Adrenal gland (tissue), 12 donors: ENCODE data around the gene FBLN1. TPM values are rescaled to one million over a fixed set of nuclear protein-coding genes. Genes with fewer than 3 reads are reported as not detected.
A peak's percentile ranks its signal among the peaks of the same experiment; 100 is the strongest.

Experiments used
- DNase-seq, 7 donors: peaks; one replicate each; pipeline ENCODE4 v3.0.0-alpha.2; 2019 to 2020
- H3K27ac ChIP-seq, 5 donors: fragments of 200-600 bp; sonication (generic) in 4 of 5; 1 replicate in 3 of 5; 2 replicates in 2 of 5; pipeline versions ENCODE4 v1.5.1 to v1.8.0; 2016 to 2020; ENCODE audit warnings: mild to moderate bottlenecking in 1 of 5
- H3K27me3 ChIP-seq: fragments of 200-600 bp; 2 replicates; pipeline ENCODE4 v1.8.0; 2021
- H3K36me3 ChIP-seq, 2 donors: fragments of 200-600 bp; replicated peaks in 1 of 2; 1 replicate in 1 of 2; 2 replicates in 1 of 2; pipeline versions ENCODE4 v1.5.1 to v1.8.0; 2018 to 2022
- H3K4me1 ChIP-seq, 2 donors: fragments of 200-600 bp; replicated peaks in 1 of 2; 1 replicate in 1 of 2; 2 replicates in 1 of 2; pipeline versions ENCODE4 v1.5.1 to v1.8.0; 2018 to 2021
- H3K4me3 ChIP-seq, 4 donors: fragments of 200-600 bp; sonication (generic) in 3 of 4; one replicate each; pipeline ENCODE4 v1.5.1; 2016 to 2018
- H3K9me3 ChIP-seq, 3 donors: fragments of 200-600 bp; sonication (generic) in 1 of 3; replicated peaks in 1 of 3; 1 replicate in 2 of 3; 2 replicates in 1 of 3; pipeline versions ENCODE4 v1.5.1 to v1.8.0; 2016 to 2021
- POLR2A ChIP-seq, 2 donors: fragments of 450-650 bp; IDR thresholded peaks; one replicate each; pipeline ENCODE4 v1.6.1; 2017; ENCODE audit warnings: antibody characterized with exemption in 2 of 2, mild to moderate bottlenecking in 2 of 2, moderate library complexity in 1 of 2
- WGBS, 4 donors: extraction: QIAGEN DNeasy Blood & Tissue Kit in 2 of 4; methylation state at CpG; one replicate each; pipeline versions ENCODE4 v1.1.5 to v1.1.7; 2013 to 2017; 5-methylcytosine and 5-hydroxymethylcytosine counted together
- intact Hi-C, 2 donors: fragments of 100-400 bp; cut with DNase I; formaldehyde crosslinking; loops; one replicate each; pipeline versions ENCODE4 v1.14.1 to v1.15.0; 2022 to 2023
- polyA plus RNA-seq, 3 donors: library from polyadenylated mRNA; stranded (reverse); fragments of 200-250 nt in 2 of 3; fragments of 350-450 nt in 1 of 3; fragmentation: Illumina TruSeq in 1 of 3; extraction: RNeasy Lipid Tissue Mini Kit (QIAGEN cat#74804) in 1 of 3; gene quantifications; one replicate each; pipeline ENCODE4 v1.2.3, GENCODE V29; 2013 to 2014
- total RNA-seq, 9 donors: library from RNA; depleted of rRNA in 4 of 9; stranded (reverse); fragments of >200 nt in 4 of 9; fragments of 120-200 nt in 1 of 9; fragmentation: NEBNext Ultra II Directional in 1 of 9; extraction: Animal tissue kit (Norgen Biotek cat#: 25700) in 1 of 9; gene quantifications; one replicate each; pipeline versions ENCODE4 v1.1.0 to v1.2.4, GENCODE V29; 2013 to 2023
- TF ChIP-seq, protein P1 (sequence below), 6 experiments: fragments of 450-650 bp in 4 of 6; fragments of 200-600 bp in 2 of 6; sonication (generic) in 1 of 6; IDR thresholded peaks; 1 replicate in 5 of 6; 2 replicates in 1 of 6; pipeline versions ENCODE4 v1.5.1 to v1.8.0; 2016 to 2021; ENCODE audit warnings: antibody characterized with exemption in 6 of 6, mild to moderate bottlenecking in 2 of 6, moderate library complexity in 1 of 6
- donor health status: healthy with polysubstance abuse.
- donor health status: Bipolar disorder and iron deficiency.
- donor health status: DM: yes; HTN: yes; CAD: no.
- donor health status: DM: no; HTN: no; CAD: no.
- donor health status: DM: no; HTN: no; CAD: no.
- donor health status: DM: yes; HTN: yes; CAD: no.

FBLN1 gene
- total and polyA plus RNA-seq, 12 donors, result 13.0 to 387 (median 148) TPM

DNA sequence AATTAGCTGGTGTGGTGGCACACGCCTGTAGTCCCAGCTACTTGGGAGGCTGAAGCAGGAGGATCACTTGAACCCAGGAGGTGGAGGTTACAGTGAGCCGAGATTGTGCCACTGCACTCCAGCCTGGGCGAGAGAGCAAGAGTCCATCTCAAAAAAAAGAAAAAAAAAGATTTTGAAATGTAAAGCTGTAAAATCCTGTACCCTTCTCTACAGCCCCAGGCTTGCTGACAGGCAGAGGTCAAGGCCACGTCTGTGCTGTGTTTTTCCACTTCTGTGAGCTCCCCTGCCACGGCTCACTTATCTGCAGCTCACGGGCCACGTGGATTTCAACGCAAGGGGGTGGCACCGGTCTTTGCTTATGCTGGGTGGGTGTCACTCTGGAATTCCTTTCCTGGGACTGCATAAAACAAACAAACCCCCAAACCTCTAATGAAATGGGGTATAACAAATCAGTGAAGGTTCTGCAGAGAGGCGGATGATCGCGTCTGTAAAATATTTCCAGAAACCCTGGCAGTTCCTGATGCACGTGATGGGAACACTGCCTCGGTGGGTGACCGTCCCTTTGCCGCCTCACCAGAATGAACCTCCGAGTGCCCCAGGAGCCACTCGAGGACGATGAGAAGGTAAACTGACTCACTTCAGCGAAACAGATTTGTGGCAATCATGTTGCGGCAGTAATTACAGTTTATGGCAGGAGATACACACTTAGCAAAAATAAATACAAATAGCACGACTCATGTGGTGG is 125.0 kb downstream of the FBLN1 start:
- WGBS, 4 donors, result 63 to 76% (median 74%) methylated on average over 22 of the region's 22 CpGs
- H3K27ac ChIP-seq, result no peak overlapping the region
- no peak for TF ChIP-seq POLR2A (IDR thresholded peaks at IDR 0.05)
- TF ChIP-seq, protein P1, sequence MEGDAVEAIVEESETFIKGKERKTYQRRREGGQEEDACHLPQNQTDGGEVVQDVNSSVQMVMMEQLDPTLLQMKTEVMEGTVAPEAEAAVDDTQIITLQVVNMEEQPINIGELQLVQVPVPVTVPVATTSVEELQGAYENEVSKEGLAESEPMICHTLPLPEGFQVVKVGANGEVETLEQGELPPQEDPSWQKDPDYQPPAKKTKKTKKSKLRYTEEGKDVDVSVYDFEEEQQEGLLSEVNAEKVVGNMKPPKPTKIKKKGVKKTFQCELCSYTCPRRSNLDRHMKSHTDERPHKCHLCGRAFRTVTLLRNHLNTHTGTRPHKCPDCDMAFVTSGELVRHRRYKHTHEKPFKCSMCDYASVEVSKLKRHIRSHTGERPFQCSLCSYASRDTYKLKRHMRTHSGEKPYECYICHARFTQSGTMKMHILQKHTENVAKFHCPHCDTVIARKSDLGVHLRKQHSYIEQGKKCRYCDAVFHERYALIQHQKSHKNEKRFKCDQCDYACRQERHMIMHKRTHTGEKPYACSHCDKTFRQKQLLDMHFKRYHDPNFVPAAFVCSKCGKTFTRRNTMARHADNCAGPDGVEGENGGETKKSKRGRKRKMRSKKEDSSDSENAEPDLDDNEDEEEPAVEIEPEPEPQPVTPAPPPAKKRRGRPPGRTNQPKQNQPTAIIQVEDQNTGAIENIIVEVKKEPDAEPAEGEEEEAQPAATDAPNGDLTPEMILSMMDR (IDR thresholded peaks at IDR 0.05), result no peak
- H3K36me3 ChIP-seq, result no peaks in the 10 kb centered on the region
- DNase-seq, result peak in 2 of 7 donors; percentile 27 to 54
- H3K4me3 ChIP-seq, result no peak overlapping the region
- intact Hi-C loops, result no loop called here
- H3K9me3 ChIP-seq, result no peaks in the 10 kb centered on the region
- no peaks in the 10 kb centered on the region for H3K27me3 ChIP-seq
- no peaks in the 10 kb centered on the region for H3K4me1 ChIP-seq

- no peaks in the 10 kb centered on the region for H3K27me3 ChIP-seq
- WGBS, 4 donors, result 59 to 71% (median 67%) methylated on average over 4 to 5 of the region's 5 CpGs
Measured at GRCh38 chr22:45628515-45628914, 125.8 kb downstream of the FBLN1 start.

GRCh38 chr22:45629469-45630089 is 126.9 kb downstream of the FBLN1 start:
- intact Hi-C loops, result no loop called here
- Histone ChIP-seq H3K36me3 (no peaks in the 10 kb centered on the region), H3K4me3 (no peak overlapping the region), H3K9me3 (no peaks in the 10 kb centered on the region), H3K4me1 (no peaks in the 10 kb centered on the region), H3K27me3 (no peaks in the 10 kb centered on the region), H3K27ac (no peak overlapping the region)
- TF ChIP-seq, protein P1 (IDR thresholded peaks at IDR 0.05), result no peak
- no peak for TF ChIP-seq POLR2A (IDR thresholded peaks at IDR 0.05)
- 59 to 67% (median 63%) methylated on average over 7 to 15 of the region's 15 CpGs for WGBS, 4 donors
- DNase-seq, result no peak

More at GRCh38 chr22:45628515-45628914, 125.8 kb downstream of the FBLN1 start:
- H3K4me1 ChIP-seq, result no peaks in the 10 kb centered on the region
- no peak overlapping the region for H3K27ac ChIP-seq
- intact Hi-C loops, result no loop called here
- no peak for DNase-seq
- no peaks in the 10 kb centered on the region for H3K36me3 ChIP-seq
- TF ChIP-seq, protein P1 (IDR thresholded peaks at IDR 0.05), result no peak
- no peak for TF ChIP-seq POLR2A (IDR thresholded peaks at IDR 0.05)
- no peak overlapping the region for H3K4me3 ChIP-seq
- H3K9me3 ChIP-seq, result no peaks in the 10 kb centered on the region

DNA sequence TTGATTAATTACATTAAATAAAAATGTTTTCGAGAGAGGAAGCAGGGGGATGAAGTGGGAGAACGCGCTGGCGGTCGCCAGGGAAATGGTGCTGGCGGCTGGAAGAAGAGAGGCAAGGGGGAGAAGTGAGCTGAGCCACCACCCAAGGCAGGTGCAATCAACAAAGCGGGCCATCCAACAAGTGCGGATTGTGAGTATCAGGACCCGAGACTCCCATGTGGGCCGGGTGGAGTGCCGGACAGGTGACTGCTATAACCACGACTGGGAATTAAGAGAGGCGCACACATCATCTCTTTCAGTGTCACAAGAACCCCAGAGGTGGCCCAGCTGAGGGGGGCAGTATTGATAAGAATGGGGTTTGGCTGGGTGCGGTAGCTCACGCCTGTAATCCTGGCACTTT is 127.8 kb downstream of the FBLN1 start:
- Histone ChIP-seq H3K4me3 (no peak overlapping the region), H3K27me3 (no peaks in the 10 kb centered on the region), H3K9me3 (no peaks in the 10 kb centered on the region), H3K36me3 (no peaks in the 10 kb centered on the region), H3K27ac (no peak overlapping the region), H3K4me1 (no peaks in the 10 kb centered on the region)
- no peak for DNase-seq
- intact Hi-C loops, result no loop called here
- WGBS, 4 donors, result 88 to 96% (median 91%) methylated on average over 13 to 15 of the region's 15 CpGs
- TF ChIP-seq, protein P1 (IDR thresholded peaks at IDR 0.05), result no peak
- TF ChIP-seq POLR2A (IDR thresholded peaks at IDR 0.05), result no peak
